ENCODE results near the gene EPO. TPM values are rescaled to one million over a fixed set of nuclear protein-coding genes. Genes with fewer than 3 reads are reported as not detected.
"Not testable (repeated sequence)": the region's sequence is repeated elsewhere in the genome, so short reads cannot be mapped to it uniquely, and the experiment has no call there.

The EPO gene
- total RNA-seq, 4 donors from 2014 or later = 0.97 TPM; not detected in 3

- H3K27me3 ChIP-seq = peaks cover 10% of the 10 kb centered on the region
- WGBS = 56% methylated on average over 6 of the region's 8 CpGs
- no peaks in the 10 kb centered on the region for H3K4me1 ChIP-seq
- H3K36me3 ChIP-seq = no peaks in the 10 kb centered on the region
- H3K27ac ChIP-seq = no peak overlapping the region
- H3K9me3 ChIP-seq = no peaks in the 10 kb centered on the region
- no peak overlapping the region for H3K4me3 ChIP-seq
- no peak for DNase-seq (ENCODE audit: low spot score in 2 of 2)
- TF ChIP-seq POLR2A (IDR thresholded peaks at IDR 0.05) (no peak), POLR2AphosphoS5 (IDR thresholded peaks at IDR 0.05) (no peak), EP300 (IDR thresholded peaks at IDR 0.05) (no peak), CTCF (IDR thresholded peaks at IDR 0.05) (no peak)
Observed at GRCh38 chr7:100714725-100715124, 5.5 kb upstream of the EPO start.

DNA sequence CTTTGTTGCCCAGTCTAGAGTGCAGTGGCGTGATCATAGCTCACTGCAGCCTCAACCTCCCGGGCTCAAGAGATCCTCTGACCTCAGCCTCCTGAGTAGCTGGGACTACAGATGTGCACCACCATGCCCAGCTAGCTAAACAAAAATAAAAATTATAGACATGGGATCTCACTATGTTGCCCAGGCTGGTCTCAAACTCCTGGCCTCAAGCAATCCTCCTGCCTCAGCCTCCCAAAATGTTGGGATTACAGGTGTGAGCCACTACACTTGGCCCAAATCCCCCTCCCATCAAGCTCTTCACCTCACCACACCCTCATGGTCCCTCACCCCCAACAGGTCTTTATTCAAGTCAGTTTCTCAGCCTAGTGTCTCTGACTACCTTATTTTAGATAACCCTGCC is 3.2 kb upstream of the EPO start:
- H3K36me3 ChIP-seq; DNase-seq (ENCODE audit: low spot score in 2 of 2); H3K27ac ChIP-seq; H3K9me3 ChIP-seq; H3K4me3 ChIP-seq: not testable (repeated sequence)
- 94% methylated on average over 2 of the region's 2 CpGs for WGBS
- peaks cover 13% of the 10 kb centered on the region for H3K4me1 ChIP-seq
- peaks cover 31% of the 10 kb centered on the region for H3K27me3 ChIP-seq

DNA sequence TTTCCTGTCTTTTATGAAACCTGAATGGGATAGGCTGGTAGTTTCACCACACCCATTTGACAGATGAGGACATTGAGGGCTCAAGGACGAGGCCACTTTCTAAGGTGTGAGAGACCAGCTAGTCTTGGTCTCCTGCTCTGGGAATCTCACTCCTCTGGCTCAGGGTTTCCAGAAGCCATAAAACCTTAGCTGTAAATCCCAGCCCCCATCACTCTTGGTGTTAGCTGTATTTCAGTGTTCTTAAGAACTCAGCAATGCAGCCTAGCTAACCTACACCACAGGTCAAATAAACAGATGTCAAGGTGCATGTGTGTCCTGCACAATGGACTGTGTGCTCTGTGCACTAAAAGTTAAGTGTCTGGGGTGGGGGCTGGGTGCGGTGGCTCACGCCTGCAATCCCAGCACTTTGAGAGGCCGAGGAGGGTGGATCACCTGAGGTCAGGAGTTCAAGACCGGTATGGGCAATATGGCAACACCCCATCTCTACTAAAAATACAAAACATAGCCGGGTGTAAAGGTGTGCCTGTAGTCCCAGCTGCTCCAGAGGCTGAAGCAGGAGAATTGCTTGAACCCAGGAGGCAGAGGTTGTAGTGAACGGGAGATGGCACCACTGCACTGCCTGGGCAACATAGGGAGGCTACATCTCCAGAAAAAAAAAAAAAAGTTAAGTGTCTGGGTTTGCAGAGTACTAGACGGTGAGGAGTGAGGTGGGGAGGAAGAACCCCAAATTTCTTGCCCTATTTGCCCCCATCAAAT is 567 bp upstream of the EPO start:
- TF ChIP-seq POLR2A (IDR thresholded peaks at IDR 0.05) (no peak), POLR2AphosphoS5 (IDR thresholded peaks at IDR 0.05) (no peak), CTCF (IDR thresholded peaks at IDR 0.05) (no peak), EP300 (IDR thresholded peaks at IDR 0.05) (no peak)
- DNase-seq (ENCODE audit: low spot score in 2 of 2) = no peak
- 52% methylated on average over 8 of the region's 8 CpGs for WGBS
- H3K27me3 ChIP-seq = peaks cover 36% of the 10 kb centered on the region
- H3K4me1 ChIP-seq = peaks cover 13% of the 10 kb centered on the region
- H3K36me3 ChIP-seq = no peaks in the 10 kb centered on the region
- H3K4me3 ChIP-seq = no peak overlapping the region
- no peak overlapping the region for H3K27ac ChIP-seq
- no peaks in the 10 kb centered on the region for H3K9me3 ChIP-seq

GRCh38 chr7:100720671-100721504 is 620 bp downstream of the EPO start:
- WGBS = 17% methylated on average over 11 of the region's 56 CpGs
- TF ChIP-seq POLR2AphosphoS5 (IDR thresholded peaks at IDR 0.05) = no peak
- TF ChIP-seq CTCF (IDR thresholded peaks at IDR 0.05) = no peak
- no peak for DNase-seq (ENCODE audit: low spot score in 2 of 2)
- H3K27ac ChIP-seq = no peak overlapping the region
- peaks cover 22% of the 10 kb centered on the region for H3K4me1 ChIP-seq
- H3K4me3 ChIP-seq = peak overlapping the region; percentile 28
- no peaks in the 10 kb centered on the region for H3K9me3 ChIP-seq
- H3K27me3 ChIP-seq = peaks cover 36% of the 10 kb centered on the region
- H3K36me3 ChIP-seq = no peaks in the 10 kb centered on the region

DNA sequence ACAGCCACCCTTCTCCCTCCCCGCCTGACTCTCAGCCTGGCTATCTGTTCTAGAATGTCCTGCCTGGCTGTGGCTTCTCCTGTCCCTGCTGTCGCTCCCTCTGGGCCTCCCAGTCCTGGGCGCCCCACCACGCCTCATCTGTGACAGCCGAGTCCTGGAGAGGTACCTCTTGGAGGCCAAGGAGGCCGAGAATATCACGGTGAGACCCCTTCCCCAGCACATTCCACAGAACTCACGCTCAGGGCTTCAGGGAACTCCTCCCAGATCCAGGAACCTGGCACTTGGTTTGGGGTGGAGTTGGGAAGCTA is 1.2 kb downstream of the EPO start:
- 81% methylated on average over 8 of the region's 8 CpGs for WGBS
- Histone ChIP-seq H3K27me3 (peaks cover 36% of the 10 kb centered on the region), H3K36me3 (no peaks in the 10 kb centered on the region), H3K4me1 (peaks cover 22% of the 10 kb centered on the region), H3K27ac (no peak overlapping the region), H3K9me3 (no peaks in the 10 kb centered on the region), H3K4me3 (no peak overlapping the region)
- DNase-seq (ENCODE audit: low spot score in 2 of 2) = no peak
- TF ChIP-seq CTCF (IDR thresholded peaks at IDR 0.05) (no peak), POLR2AphosphoS5 (IDR thresholded peaks at IDR 0.05) (no peak), EP300 (IDR thresholded peaks at IDR 0.05) (no peak), POLR2A (IDR thresholded peaks at IDR 0.05) (no peak)

Measured in suprapubic skin (tissue), 4 donors.